Activated T-cell treated with anti-CD3 and anti-CD28 coated beads, Interleukin-2, amount 50 U/mL, for 1 hour (primary cell): ENCODE results near the gene OR52B6.
"Not testable (repeated sequence)": the region's sequence is repeated elsewhere in the genome, so short reads cannot be mapped to it uniquely, and the experiment has no call there.

Source experiments
- DNase-seq: peaks from one replicate; pipeline ENCODE4 v3.0.0-alpha.2; 2020

Gene OR52B6

GRCh38 chr11:5580577-5580976 is at the start of gene OR52B6:
OR52B6 (plus strand) TSS chr11:5580877; CDS start chr11:5580877, 0 bp downstream.
- no peak for DNase-seq

GRCh38 chr11:5531053-5531831 is 49.4 kb upstream of the OR52B6 start:
- no peak for DNase-seq

- DNase-seq = no peak
Measured at GRCh38 chr11:5534046-5534445, 46.6 kb upstream of the OR52B6 start.

GRCh38 chr11:5536482-5536881 is 44.2 kb upstream of the OR52B6 start:
- DNase-seq = no peak

GRCh38 chr11:5541427-5541826 is 39.2 kb upstream of the OR52B6 start:
- no peak for DNase-seq

- DNase-seq = no peak
Measured at GRCh38 chr11:5546457-5546856, 34.2 kb upstream of the OR52B6 start.

- DNase-seq = no peak
Measured at GRCh38 chr11:5547982-5548381, 32.7 kb upstream of the OR52B6 start.

- DNase-seq = no peak
Measured at GRCh38 chr11:5548440-5548839, 32.2 kb upstream of the OR52B6 start, which contains the start of gene OR52H1. OR52H1 (minus strand) TSS chr11:5548540; CDS start chr11:5545505, 3,035 bp downstream.

GRCh38 chr11:5550440-5551095 is 30.1 kb upstream of the OR52B6 start:
- no peak for DNase-seq

GRCh38 chr11:5553343-5553742 is 27.3 kb upstream of the OR52B6 start:
- DNase-seq = no peak

- DNase-seq = no peak
Measured at GRCh38 chr11:5556596-5557188, 24.0 kb upstream of the OR52B6 start.

- DNase-seq = no peak
Measured at GRCh38 chr11:5557751-5558150, 22.9 kb upstream of the OR52B6 start.

- DNase-seq = no peak
Measured at GRCh38 chr11:5564259-5565019, 16.2 kb upstream of the OR52B6 start.

GRCh38 chr11:5574654-5575053 is 6.0 kb upstream of the OR52B6 start:
- no peak for DNase-seq

- DNase-seq = no peak
Measured at GRCh38 chr11:5575152-5575551, 5.5 kb upstream of the OR52B6 start.

- no peak for DNase-seq
Measured at GRCh38 chr11:5577101-5577500, 3.6 kb upstream of the OR52B6 start.

GRCh38 chr11:5581014-5581413 is 337 bp downstream of the OR52B6 start:
- no peak for DNase-seq

- DNase-seq = not testable (repeated sequence)
Measured at GRCh38 chr11:5584458-5584857, 3.8 kb downstream of the OR52B6 start.

- not testable (repeated sequence) for DNase-seq
Measured at GRCh38 chr11:5589906-5590305, 9.2 kb downstream of the OR52B6 start.

GRCh38 chr11:5591613-5592012 is 10.9 kb downstream of the OR52B6 start:
- no peak for DNase-seq

GRCh38 chr11:5592615-5593014 is 11.9 kb downstream of the OR52B6 start:
- DNase-seq = no peak

GRCh38 chr11:5593146-5593545 is 12.5 kb downstream of the OR52B6 start:
- DNase-seq = no peak

GRCh38 chr11:5596607-5597201 is 16.0 kb downstream of the OR52B6 start, which contains the start of gene TRIM6:
TRIM6 (plus strand) TSS chr11:5596637; CDS start chr11:5596898, 261 bp downstream.
- DNase-seq = no peak
